HepG2 (cell line): ENCODE measurements around the gene RIPK3. TPM values are rescaled to one million over a fixed set of nuclear protein-coding genes. Genes with fewer than 3 reads are reported as not detected.

ENCODE experiments used
- ADNP ChIP-seq: sonication (generic); formaldehyde crosslinking; IDR thresholded peaks from 2 replicates; pipeline ENCODE4 v1.4.0; 2020; ENCODE audit warnings: missing genetic modification reagents
- CBFB ChIP-seq: sonication (generic); formaldehyde crosslinking; IDR thresholded peaks from 2 replicates; pipeline ENCODE4 v1.4.0; 2020; ENCODE audit warnings: missing genetic modification reagents
- CCDC6 ChIP-seq: sonication (generic); formaldehyde crosslinking; IDR thresholded peaks from 2 replicates; pipeline ENCODE4 v1.8.1; 2022; ENCODE audit warnings: mild to moderate bottlenecking, missing genetic modification reagents, moderate library complexity
- EEA1 ChIP-seq: sonication (generic); formaldehyde crosslinking; IDR thresholded peaks from 2 replicates; pipeline ENCODE4 v1.5.1; 2020; ENCODE audit warnings: mild to moderate bottlenecking, missing genetic modification reagents, borderline replicate concordance
- GTF2F1 ChIP-seq: fragments of 150-350 bp; IDR thresholded peaks from 2 replicates; pipeline ENCODE4 v1.6.1; 2014; ENCODE audit warnings: low read length
- KDM5A ChIP-seq: fragments of 200-600 bp; sonication (generic); IDR thresholded peaks from 2 replicates; pipeline ENCODE4 v1.7.0; 2018; ENCODE audit warnings: antibody characterized with exemption, mild to moderate bottlenecking, low read length, borderline replicate concordance
- MATR3 ChIP-seq: sonication (generic); formaldehyde crosslinking; IDR thresholded peaks from 2 replicates; pipeline ENCODE4 v1.4.0; 2020; ENCODE audit warnings: missing genetic modification reagents
- RFX5 ChIP-seq: IDR thresholded peaks from 2 replicates; pipeline ENCODE4 v1.6.1; 2011; ENCODE audit warnings: low read depth, low read length, improper control_type of control experiment
- RFXAP ChIP-seq: sonication (generic); formaldehyde crosslinking; IDR thresholded peaks from 2 replicates; pipeline ENCODE4 v1.4.0; 2020; ENCODE audit warnings: missing genetic modification reagents, borderline replicate concordance
- SALL1 ChIP-seq: sonication (generic); formaldehyde crosslinking; IDR thresholded peaks from 2 replicates; pipeline ENCODE4 v1.8.0; 2022; ENCODE audit warnings: mild to moderate bottlenecking, missing genetic modification reagents
- TCF7 ChIP-seq: sonication (generic); IDR thresholded peaks from 2 replicates; pipeline ENCODE4 v1.6.1; 2016; ENCODE audit warnings: antibody characterized with exemption, low read depth
- ZBTB21 ChIP-seq: sonication (generic); formaldehyde crosslinking; IDR thresholded peaks from 2 replicates; pipeline ENCODE4 v1.4.0; 2020; ENCODE audit warnings: missing genetic modification reagents
- ZFP90 ChIP-seq: sonication (generic); formaldehyde crosslinking; IDR thresholded peaks from 2 replicates; pipeline ENCODE4 v1.8.0; 2022; ENCODE audit warnings: missing genetic modification reagents, mild to moderate bottlenecking, inconsistent platforms, borderline replicate concordance
- ZNF160 ChIP-seq: sonication (generic); formaldehyde crosslinking; IDR thresholded peaks from 2 replicates; pipeline ENCODE4 v1.8.0; 2022; ENCODE audit warnings: mild to moderate bottlenecking, inconsistent platforms, missing genetic modification reagents
- ZNF274 ChIP-seq: sonication (generic); formaldehyde crosslinking; IDR thresholded peaks from 2 replicates; pipeline ENCODE4 v1.5.1; 2020; ENCODE audit warnings: mild to moderate bottlenecking, missing genetic modification reagents
- ZNF33B ChIP-seq: sonication (generic); formaldehyde crosslinking; IDR thresholded peaks from 2 replicates; pipeline ENCODE4 v1.5.1; 2020; ENCODE audit warnings: mild to moderate bottlenecking, missing genetic modification reagents
- ZNF343 ChIP-seq: sonication (generic); formaldehyde crosslinking; IDR thresholded peaks from 2 replicates; pipeline ENCODE4 v1.4.0; 2020; ENCODE audit warnings: mild to moderate bottlenecking, missing genetic modification reagents
- ZNF367 ChIP-seq: sonication (generic); formaldehyde crosslinking; IDR thresholded peaks from 2 replicates; pipeline ENCODE4 v1.4.0; 2020; ENCODE audit warnings: missing genetic modification reagents, borderline replicate concordance
- ZNF44 ChIP-seq: sonication (generic); formaldehyde crosslinking; IDR thresholded peaks from 2 replicates; pipeline ENCODE4 v1.5.1; 2020; ENCODE audit warnings: mild to moderate bottlenecking, missing genetic modification reagents
- ZNF546 ChIP-seq: sonication (generic); formaldehyde crosslinking; conservative IDR thresholded peaks from 2 replicates; pipeline ENCODE4 v1.8.1; 2023; ENCODE audit warnings: mild to moderate bottlenecking, missing genetic modification reagents
- ZNF556 ChIP-seq: sonication (generic); formaldehyde crosslinking; IDR thresholded peaks from 2 replicates; pipeline ENCODE4 v1.4.0; 2020; ENCODE audit warnings: mild to moderate bottlenecking, missing genetic modification reagents, borderline replicate concordance
- ZNF616 ChIP-seq: sonication (generic); formaldehyde crosslinking; IDR thresholded peaks from 2 replicates; pipeline ENCODE4 v1.5.0; 2020; ENCODE audit warnings: low read depth, mild to moderate bottlenecking, missing genetic modification reagents
- ZNF782 ChIP-seq: sonication (generic); formaldehyde crosslinking; IDR thresholded peaks from 2 replicates; pipeline ENCODE4 v1.4.0; 2020; ENCODE audit warnings: missing genetic modification reagents, mild to moderate bottlenecking, borderline replicate concordance
- ZNF83 ChIP-seq: sonication (generic); formaldehyde crosslinking; IDR thresholded peaks from 2 replicates; pipeline ENCODE4 v1.4.0; 2020; ENCODE audit warnings: missing genetic modification reagents, mild to moderate bottlenecking, borderline replicate concordance
- polyA plus RNA-seq, 8 experiments: library from polyadenylated mRNA; depleted of rRNA in 3 of 8; stranded (reverse) in 7 of 8; unstranded in 1 of 8; fragments of >200 nt; fragmentation: Illumina TruSeq in 4 of 8; extraction: Trizol in 4 of 8; gene quantifications; 2 replicates each; pipeline versions ENCODE4 v1.2.1 to v1.2.3, GENCODE V29; 2011 to 2016; ENCODE audit warnings: low read depth in 4 of 8, missing spikeins in 1 of 8, mixed read lengths in 1 of 8; ENCODE audit not compliant: insufficient read depth in 1 of 8
- total RNA-seq, 5 experiments: library from RNA; depleted of rRNA; stranded (reverse); fragments of >200 nt; fragmentation: Illumina TruSeq; extraction: Trizol; gene quantifications; 2 replicates each; pipeline ENCODE4 v1.2.3, GENCODE V29; 2016; ENCODE audit warnings: low read depth in 1 of 5
- TF ChIP-seq, protein P1 (sequence below): sonication (generic); formaldehyde crosslinking; IDR thresholded peaks from 2 replicates; pipeline ENCODE4 v1.8.1; 2023; ENCODE audit warnings: mild to moderate bottlenecking, inconsistent platforms, moderate library complexity, missing genetic modification reagents, borderline replicate concordance
- TF ChIP-seq, protein P2 (sequence below): sonication (generic); formaldehyde crosslinking; IDR thresholded peaks from 2 replicates; pipeline ENCODE4 v1.4.0; 2020; ENCODE audit warnings: missing genetic modification reagents, borderline replicate concordance
- TF ChIP-seq, protein P3 (sequence below): sonication (generic); formaldehyde crosslinking; conservative IDR thresholded peaks from 2 replicates; pipeline ENCODE4 v1.8.0; 2022; ENCODE audit warnings: mild to moderate bottlenecking, moderate library complexity, missing genetic modification reagents

The RIPK3 gene
- total and polyA plus RNA-seq, 2 of the 13 experiments (the other 11 are each of a cell fraction or from before 2014, with no cell fraction given) = not detected

DNA sequence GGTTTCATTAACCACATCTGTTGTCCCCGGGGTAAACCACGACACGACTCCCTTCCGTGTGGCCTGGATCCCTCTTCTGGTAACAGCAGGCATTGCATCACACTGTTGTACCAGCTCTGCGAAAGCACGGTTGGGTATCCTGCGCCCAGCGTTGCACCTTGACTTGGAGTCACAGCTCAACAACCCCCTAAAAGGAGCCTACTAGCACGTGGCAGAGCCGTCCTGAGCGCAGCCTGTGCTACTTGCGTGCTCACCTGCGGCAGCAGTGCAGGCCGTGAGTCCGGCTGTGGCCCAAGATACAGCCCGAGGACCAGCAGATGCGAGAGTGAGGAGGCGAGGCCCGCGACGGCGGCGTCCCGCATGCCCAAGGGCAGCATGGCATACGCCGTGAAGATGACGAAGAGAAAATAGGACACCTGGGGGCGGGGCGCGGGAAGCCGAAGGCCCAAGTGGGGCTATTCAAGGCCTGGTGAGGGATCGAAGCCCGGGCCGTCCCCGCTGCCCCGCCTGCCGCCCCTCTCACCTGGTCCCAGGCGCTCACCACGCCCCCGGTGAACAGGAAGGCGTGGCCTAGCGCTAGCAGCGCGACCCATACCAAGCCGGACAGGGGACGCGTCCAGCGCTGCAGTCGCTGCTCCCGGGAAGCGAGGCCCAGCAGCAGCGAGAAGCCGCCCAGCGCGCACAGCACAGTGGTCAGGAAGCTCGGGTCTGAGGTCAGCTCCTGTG is 7.4 kb downstream of the RIPK3 start (continued):
- TF ChIP-seq CBFB (peak; percentile 89; the same call in 1 of the 2 replicates), ZNF44 (CRISPR knock-in tag) (no peak; the same call in 1 of the 2 replicates), ZBTB21 (CRISPR knock-in tag) (peak; percentile 58), ZNF274 (CRISPR knock-in tag) (peak; percentile 99), ZNF782 (peak; percentile 100), ZNF160 (CRISPR knock-in tag) (peak; percentile 13; the same call in 1 of the 2 replicates), TCF7 (no peak), MATR3 (CRISPR knock-in tag) (peak; percentile 98; the same call in 1 of the 2 replicates), ADNP (CRISPR knock-in tag) (no peak), ZNF343 (CRISPR knock-in tag) (peak; percentile 99), ZNF546 (peak; percentile 94), ZNF33B (peak; percentile 95; the same call in 1 of the 2 replicates), ZFP90 (no peak; the same call in 1 of the 2 replicates), KDM5A (no peak), CCDC6 (CRISPR knock-in tag) (peak; percentile 90), ZNF616 (CRISPR knock-in tag) (peak; percentile 92; the same call in 1 of the 2 replicates), SALL1 (peak; percentile 80), RFX5 (no peak), GTF2F1 (no peak), ZNF83 (CRISPR knock-in tag) (no peak; the same call in 1 of the 2 replicates), ZNF556 (peak; percentile 93; the same call in 1 of the 2 replicates), EEA1 (peak; percentile 98), ZNF367 (0 out of 2 replicates have a peak, but pooled peaks have one; percentile 28), RFXAP (CRISPR knock-in tag) (no peak)
- TF ChIP-seq, protein P1, sequence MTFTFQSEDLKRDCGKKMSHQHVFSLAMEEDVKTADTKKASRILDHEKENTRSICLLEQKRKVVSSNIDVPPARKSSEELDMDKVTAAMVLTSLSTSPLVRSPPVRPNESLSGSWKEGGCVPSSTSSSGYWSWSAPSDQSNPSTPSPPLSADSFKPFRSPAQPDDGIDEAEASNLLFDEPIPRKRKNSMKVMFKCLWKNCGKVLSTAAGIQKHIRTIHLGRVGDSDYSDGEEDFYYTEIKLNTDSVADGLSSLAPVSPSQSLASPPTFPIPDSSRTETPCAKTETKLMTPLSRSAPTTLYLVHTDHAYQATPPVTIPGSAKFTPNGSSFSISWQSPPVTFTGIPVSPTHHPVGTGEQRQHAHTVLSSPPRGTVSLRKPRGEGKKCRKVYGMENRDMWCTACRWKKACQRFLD (CRISPR knock-in tag) = peak; percentile 98
- TF ChIP-seq, protein P2, sequence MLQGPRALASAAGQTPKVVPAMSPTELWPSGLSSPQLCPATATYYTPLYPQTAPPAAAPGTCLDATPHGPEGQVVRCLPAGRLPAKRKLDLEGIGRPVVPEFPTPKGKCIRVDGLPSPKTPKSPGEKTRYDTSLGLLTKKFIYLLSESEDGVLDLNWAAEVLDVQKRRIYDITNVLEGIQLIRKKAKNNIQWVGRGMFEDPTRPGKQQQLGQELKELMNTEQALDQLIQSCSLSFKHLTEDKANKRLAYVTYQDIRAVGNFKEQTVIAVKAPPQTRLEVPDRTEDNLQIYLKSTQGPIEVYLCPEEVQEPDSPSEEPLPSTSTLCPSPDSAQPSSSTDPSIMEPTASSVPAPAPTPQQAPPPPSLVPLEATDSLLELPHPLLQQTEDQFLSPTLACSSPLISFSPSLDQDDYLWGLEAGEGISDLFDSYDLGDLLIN (CRISPR knock-in tag) = peak; percentile 9; the same call in 1 of the 2 replicates
- TF ChIP-seq, protein P3, sequence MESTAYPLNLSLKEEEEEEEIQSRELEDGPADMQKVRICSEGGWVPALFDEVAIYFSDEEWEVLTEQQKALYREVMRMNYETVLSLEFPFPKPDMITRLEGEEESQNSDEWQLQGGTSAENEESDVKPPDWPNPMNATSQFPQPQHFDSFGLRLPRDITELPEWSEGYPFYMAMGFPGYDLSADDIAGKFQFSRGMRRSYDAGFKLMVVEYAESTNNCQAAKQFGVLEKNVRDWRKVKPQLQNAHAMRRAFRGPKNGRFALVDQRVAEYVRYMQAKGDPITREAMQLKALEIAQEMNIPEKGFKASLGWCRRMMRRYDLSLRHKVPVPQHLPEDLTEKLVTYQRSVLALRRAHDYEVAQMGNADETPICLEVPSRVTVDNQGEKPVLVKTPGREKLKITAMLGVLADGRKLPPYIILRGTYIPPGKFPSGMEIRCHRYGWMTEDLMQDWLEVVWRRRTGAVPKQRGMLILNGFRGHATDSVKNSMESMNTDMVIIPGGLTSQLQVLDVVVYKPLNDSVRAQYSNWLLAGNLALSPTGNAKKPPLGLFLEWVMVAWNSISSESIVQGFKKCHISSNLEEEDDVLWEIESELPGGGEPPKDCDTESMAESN = peak; percentile 52; the same call in 1 of the 2 replicates
